K562 (cell line): Measurements from ENCODE around the gene BACH1. TPM values are rescaled to one million over a fixed set of nuclear protein-coding genes. Genes with fewer than 3 reads are reported as not detected.

Experiments used
- ATAC-seq: fragments of 200-7000 bp; cut with Tn5 transposase; 3 replicates; pipeline ENCODE4 v1.9.1; 2020; ENCODE audit warnings: moderate library complexity
- BruUV-seq: library from RNA; stranded (reverse); fragments of 400-500 nt; replicated peaks from 2 replicates; lab custom pipeline; 2021; lab: Mats Ljungman, UMichigan
- CTCF ChIA-PET: fragments of 300-600 bp; formaldehyde crosslinking; extraction: SDS; loops from one replicate; lab custom pipeline; 2021; ENCODE audit warnings: low intra/inter-chr PET ratio; lab: Yijun Ruan, JAX
- POLR2A ChIA-PET: fragments of 300-600, 350-650 bp; sonication (Branson Sonifier 250); formaldehyde crosslinking; extraction: SDS; loops from one replicate; lab custom pipeline; 2021; ENCODE audit warnings: antibody characterized with exemption, inconsistent platforms; lab: Yijun Ruan, JAX
- DNase-seq, 4 experiments: peaks; one replicate each; pipeline versions ENCODE4 v3.0.0 to v3.0.0-alpha.2; 2011 to 2018; ENCODE audit warnings: low spot score in 3 of 4, mixed read lengths in 3 of 4; ENCODE audit errors: extremely low read depth in 1 of 4
- FAIRE-seq: peaks from 2 replicates; lab custom pipeline; 2011; peaks lifted over from hg19 to GRCh38; lab: Jason Lieb, UNC
- H2AFZ ChIP-seq: 2 replicates; pipeline ENCODE4 v1.6.0; 2011; ENCODE audit warnings: low read depth, low read length, control low read depth, inconsistent platforms
- H3K27ac ChIP-seq: fragments of 200-600 bp; 3 replicates; pipeline ENCODE4 v1.8.0; 2011; ENCODE audit warnings: low read depth, mild to moderate bottlenecking, control low read depth, inconsistent platforms, low read length, moderate library complexity, mixed read lengths; ENCODE audit errors: extremely low read depth
- H3K27me3 ChIP-seq, 2 experiments: fragments of 300-600 bp in 1 of 2; 2 replicates in 1 of 2; 3 replicates in 1 of 2; pipeline versions ENCODE4 v1.6.0 to v1.8.0; 2011; ENCODE audit warnings: inconsistent platforms in 2 of 2, low read length in 2 of 2, mild to moderate bottlenecking in 1 of 2, mixed read lengths in 1 of 2, moderate library complexity in 1 of 2; ENCODE audit not compliant: control insufficient read depth in 2 of 2, insufficient read depth in 2 of 2
- H3K36me3 ChIP-seq: fragments of 300-600 bp; 3 replicates; pipeline ENCODE4 v1.8.0; 2011; ENCODE audit warnings: mild to moderate bottlenecking, low read length, inconsistent platforms; ENCODE audit not compliant: control insufficient read depth, insufficient read depth
- H3K4me1 ChIP-seq, 2 experiments: fragments of 200-600 bp in 1 of 2; replicated peaks in 1 of 2; 2 replicates in 1 of 2; 3 replicates in 1 of 2; pipeline versions ENCODE4 v1.5.1 to v1.8.0; 2011; ENCODE audit warnings: inconsistent platforms in 2 of 2, low read length in 2 of 2, mild to moderate bottlenecking in 1 of 2, mixed read lengths in 1 of 2, moderate library complexity in 1 of 2; ENCODE audit not compliant: control insufficient read depth in 2 of 2, insufficient read depth in 2 of 2
- H3K4me2 ChIP-seq: 2 replicates; pipeline ENCODE4 v1.6.1; 2011; ENCODE audit warnings: low read length, control low read depth, inconsistent platforms, mixed read lengths; ENCODE audit not compliant: insufficient read depth
- H3K4me3 ChIP-seq: fragments of 200-600 bp; sonication (generic), shearing (Covaris generic); 2 replicates; pipeline ENCODE4 v1.5.1; 2016; ENCODE audit warnings: control low read depth, inconsistent platforms
- H3K79me2 ChIP-seq: fragments of 200-600 bp; 3 replicates; pipeline ENCODE4 v1.8.0; 2011; ENCODE audit warnings: low read length, inconsistent platforms; ENCODE audit not compliant: control insufficient read depth, insufficient read depth
- H3K9ac ChIP-seq, 2 experiments: 2 replicates each; pipeline versions ENCODE4 v1.6.0 to v1.6.1; 2011; ENCODE audit warnings: low read depth in 2 of 2, low read length in 2 of 2, control low read depth in 1 of 2, inconsistent platforms in 1 of 2, mild to moderate bottlenecking in 1 of 2, mixed read lengths in 1 of 2; ENCODE audit not compliant: insufficient read depth in 1 of 2
- H3K9me1 ChIP-seq: one replicate; pipeline ENCODE4 v1.6.0; 2011; ENCODE audit warnings: inconsistent platforms, mild to moderate bottlenecking, low read length, moderate library complexity; ENCODE audit not compliant: control insufficient read depth, insufficient read depth
- H3K9me3 ChIP-seq: replicated peaks from 2 replicates; pipeline ENCODE4 v1.5.1; 2011; ENCODE audit warnings: low read depth, low read length, inconsistent platforms; ENCODE audit not compliant: control insufficient read depth, insufficient read depth
- H4K20me1 ChIP-seq: replicated peaks from 2 replicates; pipeline ENCODE4 v1.6.1; 2011; ENCODE audit warnings: low read length, inconsistent platforms, mixed read lengths; ENCODE audit not compliant: control insufficient read depth, insufficient read depth
- MEIS2 ChIP-seq: fragments of 450-650 bp; IDR thresholded peaks from 2 replicates; pipeline ENCODE4 v1.6.1; 2014; ENCODE audit warnings: mild to moderate bottlenecking; ENCODE audit not compliant: partially characterized antibody
- PBX2 ChIP-seq, 2 experiments: IDR thresholded peaks in 1 of 2; conservative IDR thresholded peaks in 1 of 2; 2 replicates each; pipeline ENCODE4 v1.6.1; 2016; ENCODE audit warnings: low read depth in 2 of 2, mild to moderate bottlenecking in 1 of 2, missing compliant biosample characterization in 1 of 2, missing genetic modification characterization in 1 of 2, moderate library complexity in 1 of 2
- PKNOX1 ChIP-seq: fragments of 450-650 bp; IDR thresholded peaks from 2 replicates; pipeline ENCODE4 v1.6.1; 2016
- ZNF408 ChIP-seq: fragments of 250-450 bp; sonication (Bioruptor Pico); IDR thresholded peaks from 2 replicates; pipeline ENCODE4 v1.4.0; 2020; ENCODE audit warnings: low read depth, mild to moderate bottlenecking, moderate library complexity
- WGBS: fragments of 100-300 bp; shearing (Covaris generic); methylation state at CpG from one replicate; pipeline ENCODE4 v1.1.6; 2016; ENCODE audit warnings: low coverage, mixed read lengths; ENCODE audit not compliant: insufficient coverage; ENCODE audit errors: missing lambda C conversion rate; 5-methylcytosine and 5-hydroxymethylcytosine counted together
- in situ Hi-C: fragments of 300-500 bp; cut with MboI; formaldehyde crosslinking; loops from 4 replicates; pipeline ENCODE4 v1.15.0; 2018; ENCODE audit warnings: inconsistent platforms, mixed read lengths
- intact Hi-C: fragments of 100-400 bp; cut with micrococcal nuclease; formaldehyde crosslinking; loops from 2 replicates; pipeline ENCODE4 v1.14.2; 2022
- polyA plus RNA-seq, 8 experiments: library from polyadenylated mRNA; depleted of rRNA in 4 of 8; stranded (reverse) in 5 of 8; unstranded in 3 of 8; fragments of >200 nt; fragmentation: Nextera tagmentation in 2 of 8; fragmentation: Illumina TruSeq in 1 of 8; extraction: Ambion mirVana in 2 of 8; extraction: Trizol in 1 of 8; gene quantifications; 2 replicates each; pipeline versions ENCODE4 v1.2.1 to v1.2.3, GENCODE V29; 2011 to 2014; ENCODE audit warnings: inconsistent platforms in 1 of 8, missing spikeins in 1 of 8
- total RNA-seq, 7 experiments: library from RNA; depleted of rRNA in 6 of 7; stranded (reverse); fragments of >200 nt in 6 of 7; fragmentation: Illumina TruSeq in 2 of 7; extraction: Trizol in 2 of 7; gene quantifications; 2 replicates each; pipeline versions ENCODE4 v1.2.1 to v1.2.3, GENCODE V29; 2011 to 2021; ENCODE audit warnings: low replicate concordance in 1 of 7

BACH1 gene
- total and polyA plus RNA-seq, 9 of the 15 experiments (the other 6 are each of a cell fraction or from before 2014, with no cell fraction given) = 10.6 to 58.5 (median 28.6) TPM

- intact Hi-C loops = no loop called here
- H3K79me2 ChIP-seq = peaks cover 100% of the 10 kb centered on the region
- peaks cover 4% of the 10 kb centered on the region for H3K9me1 ChIP-seq
- no peak overlapping the region for H3K27ac ChIP-seq
- peaks cover under 1 to 73% of the 10 kb centered on the region in 2 experiments; a peak in 4 of 5 replicates for H3K4me1 ChIP-seq
- FAIRE-seq = no peak
- POLR2A ChIA-PET = interaction anchor here (11.6 kb wide), 1 partner anchor 11 kb away, joined by 220 read pairs; the partner anchor contains the start of gene BACH1
- H3K4me2 ChIP-seq = no peak overlapping the region
- in situ Hi-C loops = no loop called here
- no TSS peak for BruUV-seq
- H3K4me3 ChIP-seq = no peak overlapping the region
- 24% methylated on average over 2 of the region's 2 CpGs for WGBS
- no peak for TF ChIP-seq ZNF408 (CRISPR knock-in tag)
- TF ChIP-seq PKNOX1 = peak; percentile 47
- peak; percentile 61 for TF ChIP-seq MEIS2
- TF ChIP-seq PBX2 (CRISPR knock-in tag; IDR thresholded peaks at IDR 0.05; ENCODE audit: low read depth) = no peak
- peak; percentile 61; the same call in 1 of the 2 replicates for TF ChIP-seq PBX2 (tag; conservative IDR thresholded peaks at IDR 0.05; ENCODE audit: low read depth)
- TF ChIP-seq, all 486 proteins: peak for 3
- Histone ChIP-seq H3K9ac (no peak overlapping the region), H3K9me3 (peaks cover 5% of the 10 kb centered on the region; the same call in 1 of the 2 replicates), H4K20me1 (no peaks in the 10 kb centered on the region), H3K27me3 (no peaks in the 10 kb centered on the region), H2AFZ (no peak overlapping the region), H3K36me3 (peaks cover 35% of the 10 kb centered on the region)
- DNase-seq (peak in 1 of 4 experiments; percentile 41), ATAC-seq (peak; percentile 18; the same call in 1 of the 3 replicates)
- CTCF ChIA-PET = no interaction called here
Measured at GRCh38 chr21:29311802-29312201, 13.1 kb downstream of the BACH1 start.
